A549 (cell line): ENCODE data around the gene TCF12.

Experiments
- CHD2 ChIP-seq: fragments of 150-350 bp; IDR thresholded peaks from 2 replicates; pipeline ENCODE4 v1.6.1; 2014; ENCODE audit warnings: low read length; ENCODE audit not compliant: partially characterized antibody
- CTCF ChIP-seq: fragments of >200 bp; sonication (Bioruptor Twin); formaldehyde crosslinking; IDR thresholded peaks from 3 replicates; pipeline ENCODE4 v1.5.1; 2016
- E2F6 ChIP-seq: IDR thresholded peaks from 2 replicates; pipeline ENCODE4 v1.6.1; 2012; ENCODE audit warnings: low read depth, borderline replicate concordance
- HDAC2 ChIP-seq: fragments of 200-600 bp; sonication (generic); IDR thresholded peaks from 2 replicates; pipeline ENCODE4 v1.6.1; 2016
- KDM5A ChIP-seq: fragments of 200-600 bp; sonication (generic); IDR thresholded peaks from 2 replicates; pipeline ENCODE4 v1.6.1; 2016; ENCODE audit warnings: antibody characterized with exemption, mild to moderate bottlenecking
- MAX ChIP-seq: IDR thresholded peaks from 2 replicates; pipeline ENCODE4 v1.6.1; 2012
- NR3C1 ChIP-seq: fragments of >200 bp; sonication (Bioruptor Twin); formaldehyde crosslinking; IDR thresholded peaks from 3 replicates; pipeline ENCODE4 v1.6.1; 2017
- POLR2A ChIP-seq: IDR thresholded peaks from 2 replicates; pipeline ENCODE4 v1.6.1; 2012; ENCODE audit warnings: mild to moderate bottlenecking, low read length
- RAD21 ChIP-seq, 2 experiments: fragments of >200 bp in 1 of 2; sonication (Bioruptor Twin) in 1 of 2; formaldehyde crosslinking in 1 of 2; IDR thresholded peaks in 1 of 2; conservative IDR thresholded peaks in 1 of 2; 2 replicates in 1 of 2; 3 replicates in 1 of 2; pipeline ENCODE4 v1.6.1; 2012 to 2018; ENCODE audit warnings: inconsistent platforms in 1 of 2
- RFX5 ChIP-seq: fragments of 450-650 bp; IDR thresholded peaks from 2 replicates; pipeline ENCODE4 v1.7.1; 2014; ENCODE audit warnings: antibody characterized with exemption, mild to moderate bottlenecking, moderate library complexity
- SREBF2 ChIP-seq: fragments of 450-650 bp; IDR thresholded peaks from 2 replicates; pipeline ENCODE4 v1.6.1; 2014; ENCODE audit warnings: mild to moderate bottlenecking, moderate library complexity
- TF ChIP-seq, protein P1 (sequence below): fragments of 200-600 bp; sonication (generic); IDR thresholded peaks from 2 replicates; pipeline ENCODE4 v1.6.1; 2016; ENCODE audit warnings: antibody characterized with exemption, mild to moderate bottlenecking, moderate library complexity

DNA sequence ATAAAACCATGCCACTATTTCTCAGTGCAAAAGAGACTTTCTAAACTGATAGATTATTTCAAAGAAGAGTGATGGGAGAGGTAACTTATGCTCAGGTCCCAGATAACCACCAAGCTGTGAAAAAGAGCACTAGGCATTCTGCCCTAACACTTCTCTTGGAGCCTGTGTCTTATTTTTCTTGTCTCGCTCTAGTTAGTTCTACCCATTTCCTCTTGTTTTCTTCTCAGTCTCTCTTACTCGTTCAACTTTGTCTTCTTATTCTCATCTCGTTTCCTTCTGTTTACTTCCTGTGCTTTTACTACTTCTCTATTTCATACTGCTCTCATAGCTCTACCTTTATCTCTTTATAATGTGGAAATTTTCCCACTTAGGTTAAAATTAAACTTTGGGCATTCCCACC is 366.1 kb downstream of the TCF12 start:
- TF ChIP-seq RAD21 (conservative IDR thresholded peaks at IDR 0.05 in 1 of 2, IDR thresholded peaks at IDR 0.05 in 1 of 2), result no peak
- no peak for TF ChIP-seq CTCF
- TF ChIP-seq KDM5A, result no peak
- TF ChIP-seq RFX5, result no peak
- TF ChIP-seq SREBF2, result no peak
- TF ChIP-seq, protein P1, sequence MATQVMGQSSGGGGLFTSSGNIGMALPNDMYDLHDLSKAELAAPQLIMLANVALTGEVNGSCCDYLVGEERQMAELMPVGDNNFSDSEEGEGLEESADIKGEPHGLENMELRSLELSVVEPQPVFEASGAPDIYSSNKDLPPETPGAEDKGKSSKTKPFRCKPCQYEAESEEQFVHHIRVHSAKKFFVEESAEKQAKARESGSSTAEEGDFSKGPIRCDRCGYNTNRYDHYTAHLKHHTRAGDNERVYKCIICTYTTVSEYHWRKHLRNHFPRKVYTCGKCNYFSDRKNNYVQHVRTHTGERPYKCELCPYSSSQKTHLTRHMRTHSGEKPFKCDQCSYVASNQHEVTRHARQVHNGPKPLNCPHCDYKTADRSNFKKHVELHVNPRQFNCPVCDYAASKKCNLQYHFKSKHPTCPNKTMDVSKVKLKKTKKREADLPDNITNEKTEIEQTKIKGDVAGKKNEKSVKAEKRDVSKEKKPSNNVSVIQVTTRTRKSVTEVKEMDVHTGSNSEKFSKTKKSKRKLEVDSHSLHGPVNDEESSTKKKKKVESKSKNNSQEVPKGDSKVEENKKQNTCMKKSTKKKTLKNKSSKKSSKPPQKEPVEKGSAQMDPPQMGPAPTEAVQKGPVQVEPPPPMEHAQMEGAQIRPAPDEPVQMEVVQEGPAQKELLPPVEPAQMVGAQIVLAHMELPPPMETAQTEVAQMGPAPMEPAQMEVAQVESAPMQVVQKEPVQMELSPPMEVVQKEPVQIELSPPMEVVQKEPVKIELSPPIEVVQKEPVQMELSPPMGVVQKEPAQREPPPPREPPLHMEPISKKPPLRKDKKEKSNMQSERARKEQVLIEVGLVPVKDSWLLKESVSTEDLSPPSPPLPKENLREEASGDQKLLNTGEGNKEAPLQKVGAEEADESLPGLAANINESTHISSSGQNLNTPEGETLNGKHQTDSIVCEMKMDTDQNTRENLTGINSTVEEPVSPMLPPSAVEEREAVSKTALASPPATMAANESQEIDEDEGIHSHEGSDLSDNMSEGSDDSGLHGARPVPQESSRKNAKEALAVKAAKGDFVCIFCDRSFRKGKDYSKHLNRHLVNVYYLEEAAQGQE, result no peak
- no peak for TF ChIP-seq MAX
- TF ChIP-seq E2F6, result no peak
- no peak for TF ChIP-seq POLR2A
- TF ChIP-seq HDAC2, result no peak
- no peak for TF ChIP-seq CHD2
- TF ChIP-seq NR3C1, result no peak
